ES-I3 (cell line): ENCODE data around the gene RSPH3.
A peak's percentile ranks its signal among the peaks of the same experiment; 100 is the strongest.
"Not testable (repeated sequence)": the region's sequence is repeated elsewhere in the genome, so short reads cannot be mapped to it uniquely, and the experiment has no call there.

Experiments
- H3K36me3 ChIP-seq: 2 replicates; pipeline ENCODE4 v1.6.1; 2013; ENCODE audit warnings: mild to moderate bottlenecking, low read length, control low read depth, moderate library complexity; ENCODE audit not compliant: insufficient read depth
- H3K4me1 ChIP-seq: 2 replicates; pipeline ENCODE4 v1.6.1; 2013; ENCODE audit warnings: mild to moderate bottlenecking, control low read depth, low read length; ENCODE audit not compliant: insufficient read depth
- H3K9ac ChIP-seq: 2 replicates; pipeline ENCODE4 v1.6.1; 2013; ENCODE audit warnings: low read depth, mild to moderate bottlenecking, low read length, moderate library complexity
- H3K9me3 ChIP-seq: 2 replicates; pipeline ENCODE4 v1.6.1; 2013; ENCODE audit warnings: mild to moderate bottlenecking, low read length, moderate library complexity; ENCODE audit not compliant: control insufficient read depth, insufficient read depth

Gene RSPH3, protein sequence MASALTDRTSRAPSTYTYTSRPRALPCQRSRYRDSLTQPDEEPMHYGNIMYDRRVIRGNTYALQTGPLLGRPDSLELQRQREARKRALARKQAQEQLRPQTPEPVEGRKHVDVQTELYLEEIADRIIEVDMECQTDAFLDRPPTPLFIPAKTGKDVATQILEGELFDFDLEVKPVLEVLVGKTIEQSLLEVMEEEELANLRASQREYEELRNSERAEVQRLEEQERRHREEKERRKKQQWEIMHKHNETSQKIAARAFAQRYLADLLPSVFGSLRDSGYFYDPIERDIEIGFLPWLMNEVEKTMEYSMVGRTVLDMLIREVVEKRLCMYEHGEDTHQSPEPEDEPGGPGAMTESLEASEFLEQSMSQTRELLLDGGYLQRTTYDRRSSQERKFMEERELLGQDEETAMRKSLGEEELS

DNA sequence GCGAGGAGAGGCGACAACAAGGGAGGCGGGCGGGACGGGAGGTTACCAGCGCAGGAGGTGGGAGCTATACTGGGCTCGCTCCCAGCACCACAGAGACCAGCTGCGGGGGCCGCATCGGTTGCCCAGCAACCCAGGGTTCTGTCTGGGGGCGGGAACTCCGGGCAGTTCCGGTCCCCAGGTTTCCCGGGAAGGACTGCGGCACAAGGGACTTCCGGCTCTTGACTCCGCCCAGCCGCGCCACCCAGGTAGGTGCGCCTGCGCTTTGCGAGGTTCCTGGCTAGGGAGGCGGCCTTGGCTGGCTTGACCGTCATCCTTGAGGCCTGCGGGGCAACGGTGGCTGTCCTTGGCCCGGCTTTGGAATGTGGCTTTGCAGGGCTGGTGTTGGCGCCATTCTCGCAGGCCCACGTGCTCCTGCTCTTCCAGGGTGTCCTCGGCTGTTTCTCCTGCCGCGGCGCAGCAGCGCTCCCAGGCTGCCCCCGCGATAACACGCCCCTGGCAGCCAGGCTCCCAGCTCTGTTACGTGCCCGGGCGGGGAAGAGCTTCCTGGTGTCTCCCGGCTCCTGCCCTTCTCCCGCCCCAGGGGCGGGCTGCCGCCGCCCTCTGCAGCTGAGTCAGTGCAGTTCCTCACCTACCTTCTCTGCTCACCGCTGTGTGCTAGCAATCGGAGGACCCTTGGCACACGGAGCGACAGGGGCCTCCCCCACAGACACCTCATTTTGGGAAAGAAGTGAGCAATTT, at the start of gene RSPH3:
RSPH3 (minus strand) TSS at position 537 of the 738 bp plus-strand sequence. CDS start 652 bp downstream, outside the sequence.
- H3K9me3 ChIP-seq: no peaks in the 10 kb centered on the region
- no peaks in the 10 kb centered on the region for H3K36me3 ChIP-seq
- no peaks in the 10 kb centered on the region for H3K4me1 ChIP-seq
- peak within 1 kb of the TSS; percentile 62 for H3K9ac ChIP-seq

DNA sequence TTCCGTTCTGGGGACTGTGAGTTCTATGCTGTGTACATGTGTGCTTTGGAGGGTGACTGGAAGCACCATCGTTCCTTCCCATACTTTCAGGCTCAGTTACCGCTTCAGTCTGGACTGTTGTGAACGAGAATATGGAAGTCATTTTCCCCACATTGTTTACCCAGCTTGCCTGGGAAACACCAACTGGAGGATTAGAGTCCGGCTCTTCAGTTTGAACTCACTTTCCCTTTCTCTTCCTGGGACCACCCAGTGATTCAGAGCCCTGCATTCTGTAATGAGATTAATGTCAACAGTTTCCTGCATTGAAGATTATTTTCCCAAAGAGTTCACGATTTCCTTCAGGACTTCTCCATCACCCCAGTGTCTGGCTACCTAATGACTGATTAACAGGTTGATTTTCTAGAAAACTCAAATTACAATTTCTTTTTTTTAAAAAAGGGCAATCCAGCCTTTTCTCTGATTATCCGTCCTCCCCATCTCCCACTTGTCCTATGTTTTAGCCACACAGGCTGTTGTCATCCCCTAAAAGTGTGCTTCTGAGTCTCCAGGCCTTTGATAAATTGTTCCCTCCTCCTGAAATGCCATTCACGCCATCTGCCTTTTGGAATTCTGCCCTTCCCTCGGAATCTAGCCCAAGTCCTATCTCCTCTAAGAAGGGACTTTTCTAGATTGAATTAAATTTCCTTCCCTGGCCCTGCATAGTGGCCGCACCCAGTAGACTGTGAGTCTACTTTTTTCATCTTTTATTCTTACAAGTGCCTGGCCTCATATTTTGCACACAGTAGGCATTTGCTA, 48.1 kb upstream of the RSPH3 start:
- Histone ChIP-seq H3K9me3 (no peaks in the 10 kb centered on the region), H3K4me1 (0 out of 2 replicates have a peak, but pooled peaks cover 3% of the 10 kb centered on the region), H3K36me3 (no peaks in the 10 kb centered on the region), H3K9ac (no peak overlapping the region)

DNA sequence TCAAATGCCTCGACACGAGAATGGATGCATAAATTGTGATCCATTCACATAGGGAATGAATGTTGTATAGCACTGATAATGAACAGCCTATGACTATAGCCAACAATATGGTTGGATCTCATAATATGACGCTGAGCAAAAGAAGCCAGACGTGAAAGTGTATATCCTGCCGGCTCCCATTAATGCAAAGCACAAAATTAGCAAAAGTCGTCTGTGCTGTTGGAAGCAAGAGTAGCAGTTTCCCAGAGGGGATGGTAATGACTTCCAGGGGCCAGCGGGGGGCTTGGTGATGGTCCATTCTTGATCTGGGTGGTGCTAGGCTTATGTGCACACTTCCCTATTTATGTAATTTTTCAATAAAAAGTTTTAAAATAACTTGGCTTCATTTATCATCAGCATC, 45.8 kb upstream of the RSPH3 start:
- no peak overlapping the region for H3K9ac ChIP-seq
- 0 out of 2 replicates have a peak, but pooled peaks cover 9% of the 10 kb centered on the region for H3K4me1 ChIP-seq
- no peaks in the 10 kb centered on the region for H3K9me3 ChIP-seq
- no peaks in the 10 kb centered on the region for H3K36me3 ChIP-seq

DNA sequence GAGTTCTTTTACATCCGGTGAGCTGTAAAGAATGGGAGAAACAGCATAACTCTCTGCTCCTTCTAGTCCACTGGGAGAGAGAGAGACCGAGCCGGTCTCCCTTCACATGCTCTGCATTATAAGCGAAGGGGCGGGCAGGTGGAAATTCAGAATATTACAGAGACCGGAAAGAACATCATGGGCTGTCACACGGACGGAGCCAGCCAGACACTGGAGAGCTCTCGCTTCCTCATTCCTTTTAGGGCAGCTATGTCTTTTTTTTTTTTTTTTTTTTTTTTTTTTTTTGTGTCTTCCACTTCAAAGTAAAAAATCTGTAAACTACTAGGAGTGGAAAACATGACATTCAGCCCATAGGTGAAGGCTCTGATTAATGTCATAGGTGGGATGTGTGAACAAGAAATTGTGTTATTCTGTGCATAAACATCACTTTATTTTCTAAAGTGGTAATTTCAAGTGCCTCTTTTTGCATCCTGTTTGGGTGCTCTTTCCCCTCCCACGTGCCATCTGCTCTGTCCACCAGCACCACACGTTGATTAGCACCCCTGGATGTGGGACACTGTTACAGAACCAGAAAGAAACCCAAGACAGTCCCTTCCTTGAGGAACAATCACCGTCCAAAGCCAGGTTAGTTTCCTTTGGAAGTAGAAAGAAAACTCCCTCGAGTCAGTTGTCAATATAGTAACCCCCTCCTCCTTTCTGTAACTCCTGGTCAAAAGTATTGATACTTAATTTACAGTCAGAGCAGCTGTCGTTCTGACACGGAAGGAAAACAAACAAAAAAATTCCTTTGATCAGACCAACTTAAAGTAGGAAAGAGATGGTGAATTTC, 45.1 kb upstream of the RSPH3 start, which contains the start of gene TAGAP:
TAGAP (minus strand) TSS at position 93 of the 829 bp plus-strand sequence. CDS start 845 bp downstream, outside the sequence.
- Histone ChIP-seq H3K9ac (no peak within 1 kb of the TSS), H3K36me3 (no peaks in the 10 kb centered on the region), H3K4me1 (0 out of 2 replicates have a peak, but pooled peaks cover 9% of the 10 kb centered on the region), H3K9me3 (no peaks in the 10 kb centered on the region)

DNA sequence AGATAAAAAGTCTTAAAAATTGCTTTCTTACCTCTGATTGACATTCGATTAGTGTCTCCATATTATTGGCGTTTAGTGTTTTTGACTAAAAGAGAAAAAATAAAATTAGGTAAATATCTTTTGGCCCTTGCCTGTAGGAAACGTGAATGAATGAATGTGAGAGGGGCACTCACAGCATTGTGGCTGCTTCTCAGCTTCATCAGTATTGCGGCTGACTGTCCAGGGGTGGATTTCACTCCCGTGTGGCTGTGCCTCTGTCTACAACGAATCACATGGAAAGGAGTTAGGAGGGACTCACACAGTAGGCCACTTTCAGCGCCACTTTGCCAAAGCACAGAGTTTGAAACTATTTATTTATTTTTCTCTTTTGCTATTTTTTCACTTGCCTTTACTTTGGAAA, 43.9 kb upstream of the RSPH3 start:
- H3K9ac ChIP-seq: no peak overlapping the region
- H3K4me1 ChIP-seq: 0 out of 2 replicates have a peak, but pooled peaks cover 9% of the 10 kb centered on the region
- H3K9me3 ChIP-seq: no peaks in the 10 kb centered on the region
- no peaks in the 10 kb centered on the region for H3K36me3 ChIP-seq

DNA sequence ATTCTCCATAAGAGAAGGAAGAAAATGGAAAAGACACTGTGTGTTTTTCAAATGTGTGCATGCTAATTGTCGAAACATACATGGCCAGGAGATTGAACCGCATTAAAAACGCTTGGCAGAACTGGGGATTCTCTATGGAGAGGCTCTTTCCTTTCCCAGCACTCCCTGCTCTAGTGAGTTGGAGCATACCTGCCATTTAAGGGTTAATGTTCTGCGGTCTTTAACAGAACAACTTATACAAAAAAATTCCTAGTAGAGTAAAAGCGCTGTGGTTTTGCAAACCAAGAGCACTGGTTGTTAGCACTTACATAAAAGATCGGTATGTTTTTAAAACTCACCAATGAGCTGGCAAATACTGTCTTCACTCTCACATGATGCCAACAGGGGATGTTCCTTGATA, 43.2 kb upstream of the RSPH3 start:
- 0 out of 2 replicates have a peak, but pooled peaks cover 9% of the 10 kb centered on the region for H3K4me1 ChIP-seq
- no peak overlapping the region for H3K9ac ChIP-seq
- no peaks in the 10 kb centered on the region for H3K9me3 ChIP-seq
- no peaks in the 10 kb centered on the region for H3K36me3 ChIP-seq

DNA sequence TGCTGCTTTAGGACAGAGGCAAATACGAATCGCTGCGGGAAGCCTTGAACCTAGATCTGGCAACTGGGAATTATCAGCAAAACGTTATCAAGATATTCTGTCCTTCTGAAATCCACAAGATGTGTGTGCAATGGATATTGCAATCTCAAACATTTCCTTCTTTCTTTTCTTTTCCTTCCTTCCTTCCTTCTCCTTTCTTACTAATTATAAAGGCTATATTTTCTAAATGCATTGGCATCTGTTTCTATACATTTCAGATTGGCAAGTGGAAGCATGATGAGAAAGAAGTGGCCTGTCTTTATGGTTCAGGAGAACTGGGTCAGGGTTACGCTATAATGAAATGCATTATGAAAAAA, 42.8 kb upstream of the RSPH3 start:
- Histone ChIP-seq H3K9me3 (no peaks in the 10 kb centered on the region), H3K36me3 (no peaks in the 10 kb centered on the region), H3K4me1 (0 out of 2 replicates have a peak, but pooled peaks cover 9% of the 10 kb centered on the region), H3K9ac (0 out of 2 replicates have a peak overlapping the region, but pooled peaks have one; percentile 35)

DNA sequence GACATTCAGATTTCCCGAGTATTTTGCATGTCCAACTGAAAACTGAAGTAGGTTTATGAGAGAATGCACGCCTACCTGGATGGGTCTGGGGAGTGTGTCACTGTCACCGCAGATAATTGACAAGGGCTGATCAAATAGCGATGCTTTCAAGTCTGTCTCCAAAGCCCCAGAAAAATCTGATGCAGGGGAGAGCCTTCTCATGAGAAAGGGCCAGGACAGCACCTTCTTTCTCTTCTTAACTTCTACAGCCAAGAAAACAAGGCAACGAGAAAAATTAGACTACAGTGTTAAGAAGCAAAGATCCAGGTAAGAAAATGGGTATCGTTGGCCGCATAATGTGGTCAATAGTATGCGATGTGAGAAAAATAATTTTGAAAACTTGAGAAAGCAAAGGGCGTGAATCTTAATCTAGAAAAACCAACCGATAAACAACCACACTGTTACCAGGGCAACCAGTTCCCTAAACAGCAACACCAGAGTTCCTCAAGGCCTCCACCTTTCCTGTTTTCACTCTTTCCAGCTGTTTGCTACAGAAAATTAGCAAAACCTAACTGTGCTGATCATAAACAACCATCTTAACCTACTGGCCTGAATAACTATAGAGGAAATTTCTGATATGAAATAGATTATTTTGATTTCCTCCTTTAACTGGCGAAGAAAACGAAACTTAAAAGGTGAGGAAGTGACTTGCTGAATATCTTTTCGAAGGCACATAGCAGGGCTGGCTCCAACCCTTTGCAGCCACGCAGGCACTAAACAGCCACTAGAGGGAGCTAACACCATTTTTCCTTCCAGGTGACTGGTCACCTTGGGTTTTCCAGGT, 42.2 kb upstream of the RSPH3 start:
- Histone ChIP-seq H3K9me3 (no peaks in the 10 kb centered on the region), H3K36me3 (no peaks in the 10 kb centered on the region), H3K4me1 (0 out of 2 replicates have a peak, but pooled peaks cover 9% of the 10 kb centered on the region), H3K9ac (peak overlapping the region; percentile 35; the same call in 1 of the 2 replicates)

DNA sequence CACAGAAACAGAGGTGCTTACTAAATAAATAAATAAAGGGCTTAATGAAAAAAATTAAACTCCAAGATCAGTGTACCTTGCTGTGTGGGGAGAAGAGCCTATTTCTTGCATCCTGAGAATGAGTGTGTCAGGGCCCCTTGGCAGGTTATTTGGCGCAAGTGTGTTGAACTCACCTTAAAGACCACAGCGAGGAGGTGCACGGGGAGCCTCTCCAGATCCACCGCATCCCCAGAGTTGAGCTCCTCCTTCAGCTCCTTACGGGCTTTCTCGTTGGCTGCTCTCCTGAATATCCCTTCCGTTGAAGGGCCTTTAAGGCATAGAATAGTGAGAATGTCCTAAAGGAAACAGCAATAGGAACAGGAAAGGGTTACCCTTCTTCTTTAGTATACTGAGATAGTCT, 41.2 kb upstream of the RSPH3 start:
- H3K9ac ChIP-seq: no peak overlapping the region
- no peaks in the 10 kb centered on the region for H3K9me3 ChIP-seq
- H3K4me1 ChIP-seq: 0 out of 2 replicates have a peak, but pooled peaks cover 9% of the 10 kb centered on the region
- no peaks in the 10 kb centered on the region for H3K36me3 ChIP-seq

DNA sequence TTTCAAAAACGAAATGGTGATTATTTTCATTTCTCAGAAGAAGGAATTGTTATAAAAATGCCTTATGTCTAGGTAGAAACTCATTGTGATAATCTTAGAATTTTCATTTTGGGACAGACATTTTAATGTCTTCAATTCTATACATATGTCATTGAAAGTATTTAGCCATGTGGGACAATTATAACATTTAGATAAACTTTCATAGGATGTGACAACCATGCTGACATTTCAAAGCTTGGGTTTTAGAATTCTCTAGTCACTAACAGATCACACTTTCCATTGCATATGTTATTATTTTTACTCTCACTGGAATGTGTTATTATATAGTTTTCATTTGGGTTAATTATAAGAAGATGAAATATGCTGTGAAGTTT, 39.9 kb upstream of the RSPH3 start:
- H3K4me1 ChIP-seq: 0 out of 2 replicates have a peak, but pooled peaks cover 6% of the 10 kb centered on the region
- H3K9me3 ChIP-seq: no peaks in the 10 kb centered on the region
- H3K9ac ChIP-seq: no peak overlapping the region
- no peaks in the 10 kb centered on the region; the same call in 1 of the 2 replicates for H3K36me3 ChIP-seq

DNA sequence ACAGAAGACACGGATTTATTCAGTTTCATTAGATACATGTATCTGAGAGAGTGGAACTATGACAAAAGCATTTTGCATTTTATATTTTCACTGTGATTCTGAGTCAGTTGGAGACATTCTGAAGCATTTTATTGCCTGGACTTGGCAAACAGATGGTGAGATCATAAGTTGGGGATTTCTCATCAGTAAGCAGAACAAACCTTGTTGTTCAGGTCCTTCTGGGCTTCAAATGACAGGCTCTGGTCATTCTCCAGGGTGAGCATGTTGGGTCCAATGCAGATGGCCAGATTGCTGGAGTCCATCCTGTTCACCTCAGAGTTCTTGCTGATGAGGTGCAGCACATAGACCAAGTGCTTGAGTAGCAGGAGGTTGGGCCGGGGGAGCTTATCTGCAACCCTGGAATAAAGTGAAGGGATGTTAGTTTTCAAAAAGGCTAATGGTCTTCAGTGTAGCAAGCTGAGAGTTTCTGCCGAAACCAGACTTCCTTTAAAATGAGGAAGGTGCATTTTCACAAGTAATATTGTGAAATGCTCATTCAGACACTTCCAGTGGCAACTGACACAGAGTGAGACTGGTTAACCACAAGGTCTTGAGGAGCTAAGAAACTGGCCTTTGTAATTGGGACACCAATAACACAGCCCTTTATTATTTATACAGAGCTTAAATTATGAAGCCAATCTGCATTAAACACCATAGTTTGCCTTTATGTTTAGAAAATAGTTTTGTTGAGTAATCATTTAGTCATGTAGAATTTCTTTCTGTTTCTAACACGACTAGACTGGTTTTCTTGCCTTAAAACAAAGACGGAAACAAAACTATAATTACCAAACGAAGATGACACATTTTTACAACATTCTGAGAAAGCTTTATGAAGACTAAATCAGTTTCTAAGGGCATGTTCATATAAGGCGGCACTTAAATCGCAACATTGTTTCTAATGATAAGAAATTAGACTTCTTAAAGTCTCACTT, 39.2 kb upstream of the RSPH3 start:
- 0 out of 2 replicates have a peak, but pooled peaks cover 6% of the 10 kb centered on the region for H3K4me1 ChIP-seq
- H3K36me3 ChIP-seq: no peaks in the 10 kb centered on the region; the same call in 1 of the 2 replicates
- H3K9me3 ChIP-seq: no peaks in the 10 kb centered on the region
- H3K9ac ChIP-seq: no peak overlapping the region

DNA sequence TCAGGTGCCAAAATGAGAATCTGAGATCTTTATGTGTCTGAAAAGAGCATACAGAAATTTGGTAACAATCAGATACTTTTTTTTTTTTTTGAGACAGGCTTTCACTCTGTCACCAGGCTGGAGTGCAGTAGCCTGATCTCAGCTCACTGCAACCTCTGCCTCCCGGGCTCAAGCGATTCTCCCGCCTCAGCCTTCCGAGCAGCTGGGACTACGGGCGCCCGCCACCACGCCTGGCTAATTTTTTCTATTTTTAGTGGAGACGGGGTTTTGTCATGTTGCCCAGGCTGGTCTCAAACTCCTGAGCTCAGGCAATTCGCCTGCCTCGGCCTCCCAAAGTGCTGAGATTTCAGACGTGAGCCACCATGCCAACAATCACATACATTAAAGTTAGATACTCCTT, 38.3 kb upstream of the RSPH3 start:
- not testable (repeated sequence) for H3K36me3 ChIP-seq, H3K9me3 ChIP-seq, H3K4me1 ChIP-seq, H3K9ac ChIP-seq
